ENCODE data around the gene IL17B.

GRCh38 chr5:149428032-149428431 lies 48.9 kb upstream of the IL17B start:
- TF ChIP-seq, protein P1, sequence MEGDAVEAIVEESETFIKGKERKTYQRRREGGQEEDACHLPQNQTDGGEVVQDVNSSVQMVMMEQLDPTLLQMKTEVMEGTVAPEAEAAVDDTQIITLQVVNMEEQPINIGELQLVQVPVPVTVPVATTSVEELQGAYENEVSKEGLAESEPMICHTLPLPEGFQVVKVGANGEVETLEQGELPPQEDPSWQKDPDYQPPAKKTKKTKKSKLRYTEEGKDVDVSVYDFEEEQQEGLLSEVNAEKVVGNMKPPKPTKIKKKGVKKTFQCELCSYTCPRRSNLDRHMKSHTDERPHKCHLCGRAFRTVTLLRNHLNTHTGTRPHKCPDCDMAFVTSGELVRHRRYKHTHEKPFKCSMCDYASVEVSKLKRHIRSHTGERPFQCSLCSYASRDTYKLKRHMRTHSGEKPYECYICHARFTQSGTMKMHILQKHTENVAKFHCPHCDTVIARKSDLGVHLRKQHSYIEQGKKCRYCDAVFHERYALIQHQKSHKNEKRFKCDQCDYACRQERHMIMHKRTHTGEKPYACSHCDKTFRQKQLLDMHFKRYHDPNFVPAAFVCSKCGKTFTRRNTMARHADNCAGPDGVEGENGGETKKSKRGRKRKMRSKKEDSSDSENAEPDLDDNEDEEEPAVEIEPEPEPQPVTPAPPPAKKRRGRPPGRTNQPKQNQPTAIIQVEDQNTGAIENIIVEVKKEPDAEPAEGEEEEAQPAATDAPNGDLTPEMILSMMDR (IDR thresholded peaks at IDR 0.05), result no peak
- no peak for TF ChIP-seq POLR2A (IDR thresholded peaks at IDR 0.05)
